Transverse colon (tissue), 4 donors: Measurements from ENCODE around the gene GRM8.

ENCODE experiments used
- EP300 ChIP-seq: sonication (generic); formaldehyde crosslinking; IDR thresholded peaks from one replicate; pipeline ENCODE4 v1.6.1; 2017; ENCODE audit warnings: antibody characterized with exemption, low read depth
- POLR2A ChIP-seq: fragments of 450-650 bp; IDR thresholded peaks from one replicate; pipeline ENCODE4 v1.6.1; 2016; ENCODE audit warnings: antibody characterized with exemption, mild to moderate bottlenecking, moderate library complexity
- POLR2AphosphoS5 ChIP-seq, 3 donors: sonication (generic); formaldehyde crosslinking; IDR thresholded peaks; one replicate each; pipeline ENCODE4 v1.6.1; 2016; ENCODE audit warnings: antibody characterized with exemption in 3 of 3
- TF ChIP-seq, protein P1 (sequence below), 5 experiments: fragments of 200-600 bp in 3 of 5; fragments of 450-650 bp in 2 of 5; sonication (generic) in 3 of 5; IDR thresholded peaks; 1 replicate in 2 of 5; 2 replicates in 3 of 5; pipeline ENCODE4 v1.5.1; 2016 to 2017; ENCODE audit warnings: antibody characterized with exemption in 5 of 5, inconsistent platforms in 3 of 5, mild to moderate bottlenecking in 2 of 5, moderate library complexity in 1 of 5

DNA sequence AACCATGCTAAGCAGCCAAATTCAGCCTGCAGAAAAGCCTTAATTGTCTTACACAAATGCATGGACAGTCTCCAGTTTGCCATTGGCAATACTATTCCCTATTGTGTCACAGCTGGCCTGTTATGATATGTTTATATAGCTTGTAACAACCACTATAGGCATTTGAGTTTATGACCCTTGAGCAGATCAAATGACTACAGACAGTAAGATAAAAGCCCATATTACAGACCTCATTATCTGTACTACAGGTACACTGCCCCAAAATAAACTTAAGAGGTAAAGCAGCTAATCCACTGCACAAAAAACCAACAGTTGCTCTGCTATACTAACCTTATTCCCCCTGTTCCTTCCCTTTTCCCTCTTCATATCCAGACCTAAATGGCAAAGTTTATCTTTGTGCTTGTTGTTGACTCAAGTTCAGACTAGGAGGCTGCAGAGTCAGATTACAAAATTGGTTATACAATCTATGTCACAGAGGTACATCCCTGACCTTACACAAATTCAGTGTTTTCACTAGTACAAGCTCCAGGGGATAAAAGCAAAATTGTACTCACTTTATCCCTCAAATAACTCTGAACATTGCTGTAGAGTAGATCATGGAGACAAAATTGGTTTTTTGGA, 218.4 kb downstream of the GRM8 start:
- TF ChIP-seq, protein P1, sequence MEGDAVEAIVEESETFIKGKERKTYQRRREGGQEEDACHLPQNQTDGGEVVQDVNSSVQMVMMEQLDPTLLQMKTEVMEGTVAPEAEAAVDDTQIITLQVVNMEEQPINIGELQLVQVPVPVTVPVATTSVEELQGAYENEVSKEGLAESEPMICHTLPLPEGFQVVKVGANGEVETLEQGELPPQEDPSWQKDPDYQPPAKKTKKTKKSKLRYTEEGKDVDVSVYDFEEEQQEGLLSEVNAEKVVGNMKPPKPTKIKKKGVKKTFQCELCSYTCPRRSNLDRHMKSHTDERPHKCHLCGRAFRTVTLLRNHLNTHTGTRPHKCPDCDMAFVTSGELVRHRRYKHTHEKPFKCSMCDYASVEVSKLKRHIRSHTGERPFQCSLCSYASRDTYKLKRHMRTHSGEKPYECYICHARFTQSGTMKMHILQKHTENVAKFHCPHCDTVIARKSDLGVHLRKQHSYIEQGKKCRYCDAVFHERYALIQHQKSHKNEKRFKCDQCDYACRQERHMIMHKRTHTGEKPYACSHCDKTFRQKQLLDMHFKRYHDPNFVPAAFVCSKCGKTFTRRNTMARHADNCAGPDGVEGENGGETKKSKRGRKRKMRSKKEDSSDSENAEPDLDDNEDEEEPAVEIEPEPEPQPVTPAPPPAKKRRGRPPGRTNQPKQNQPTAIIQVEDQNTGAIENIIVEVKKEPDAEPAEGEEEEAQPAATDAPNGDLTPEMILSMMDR (IDR thresholded peaks at IDR 0.05): no peak
- TF ChIP-seq POLR2A: no peak
- no peak for TF ChIP-seq EP300
- no peak for TF ChIP-seq POLR2AphosphoS5 (IDR thresholded peaks at IDR 0.05)
